Measurements from ENCODE around the gene TEAD4.

The TEAD4 gene

GRCh38 chr12:3081886-3082285, 122.7 kb downstream of the TEAD4 start:
- H3K36me3 ChIP-seq: peaks cover 0 to 10% (median 0%) of the 10 kb centered on the region in 11 experiments; a peak in 3 of 22 replicates
- H3K9ac ChIP-seq: no peak overlapping the region
- no peak overlapping the region for H3K4me3 ChIP-seq
- H3K27ac ChIP-seq: no peak overlapping the region
- peaks cover 0 to 12% (median 7%) of the 10 kb centered on the region in 11 experiments; a peak in 10 of 22 replicates for H3K9me3 ChIP-seq (replicated peaks in 1 of 11)
- no peak overlapping the region for H3K4me2 ChIP-seq
- TF ChIP-seq Cebpa-rat (IDR thresholded peaks at IDR 0.05): no peak
- H3K4me1 ChIP-seq: peaks cover 16 to 26% (median 22%) of the 10 kb centered on the region in 10 experiments
- peaks cover 0 to 11% (median 7%) of the 10 kb centered on the region in 11 experiments; a peak in 12 of 22 replicates for H3K27me3 ChIP-seq
- H4K20me1 ChIP-seq: no peaks in the 10 kb centered on the region; a peak in 1 of 22 replicates

- peak overlapping the region in 6 of 11 experiments; percentile 16 to 58 (median 46); a peak in 11 of 22 replicates for H3K27ac ChIP-seq
- no peak for TF ChIP-seq Cebpa-rat (IDR thresholded peaks at IDR 0.05)
- H3K4me3 ChIP-seq: no peak overlapping the region; a peak in 1 of 20 replicates
- no peak overlapping the region for H3K9ac ChIP-seq
- peaks cover 0 to 2% (median 0%) of the 10 kb centered on the region in 11 experiments; a peak in 6 of 22 replicates for H3K27me3 ChIP-seq
- H3K36me3 ChIP-seq: peaks cover 0 to 10% (median 0%) of the 10 kb centered on the region in 11 experiments; a peak in 3 of 22 replicates
- H3K9me3 ChIP-seq (replicated peaks in 1 of 11): peaks cover 0 to 12% (median 7%) of the 10 kb centered on the region in 11 experiments; a peak in 10 of 22 replicates
- H3K4me2 ChIP-seq: peak overlapping the region; percentile 37 to 64 (median 49)
- no peaks in the 10 kb centered on the region; a peak in 1 of 22 replicates for H4K20me1 ChIP-seq
- peaks cover 9 to 18% (median 13%) of the 10 kb centered on the region in 10 experiments for H3K4me1 ChIP-seq
Measured at GRCh38 chr12:3083241-3083920, 124.2 kb downstream of the TEAD4 start.

- no peak for TF ChIP-seq Cebpa-rat (IDR thresholded peaks at IDR 0.05)
- Histone ChIP-seq H3K9me3 (replicated peaks in 1 of 11) (peaks cover 0 to 12% (median 7%) of the 10 kb centered on the region in 11 experiments; a peak in 10 of 22 replicates), H3K27me3 (no peaks in the 10 kb centered on the region), H3K9ac (no peak overlapping the region), H3K27ac (peak overlapping the region in 6 of 11 experiments; percentile 16 to 58 (median 46); a peak in 11 of 22 replicates), H3K4me1 (peaks cover 9 to 17% (median 11%) of the 10 kb centered on the region in 10 experiments), H3K4me2 (peak overlapping the region; percentile 37 to 64 (median 49)), H3K36me3 (peaks cover 0 to 10% (median 0%) of the 10 kb centered on the region in 11 experiments; a peak in 3 of 22 replicates), H3K4me3 (no peak overlapping the region), H4K20me1 (no peaks in the 10 kb centered on the region; a peak in 1 of 22 replicates)
Measured at GRCh38 chr12:3083921-3084347, 124.7 kb downstream of the TEAD4 start.

- Histone ChIP-seq H3K4me1 (peaks cover 9 to 17% (median 11%) of the 10 kb centered on the region in 10 experiments), H3K27ac (no peak overlapping the region), H3K9ac (no peak overlapping the region), H4K20me1 (no peaks in the 10 kb centered on the region; a peak in 1 of 22 replicates), H3K9me3 (replicated peaks in 1 of 11) (peaks cover 0 to 12% (median 7%) of the 10 kb centered on the region in 11 experiments; a peak in 10 of 22 replicates), H3K4me2 (no peak overlapping the region), H3K36me3 (peaks cover 0 to 10% (median 0%) of the 10 kb centered on the region in 11 experiments; a peak in 3 of 22 replicates), H3K27me3 (no peaks in the 10 kb centered on the region), H3K4me3 (no peak overlapping the region)
- no peak for TF ChIP-seq Cebpa-rat (IDR thresholded peaks at IDR 0.05)
Measured at GRCh38 chr12:3084742-3085141, 125.5 kb downstream of the TEAD4 start.

- H3K4me1 ChIP-seq: peaks cover 9 to 22% (median 17%) of the 10 kb centered on the region in 10 experiments
- no peak overlapping the region for H3K4me3 ChIP-seq
- peaks cover 0 to 12% (median 7%) of the 10 kb centered on the region in 11 experiments; a peak in 10 of 22 replicates for H3K9me3 ChIP-seq (replicated peaks in 1 of 11)
- no peaks in the 10 kb centered on the region for H3K27me3 ChIP-seq
- peaks cover 0 to 10% (median 0%) of the 10 kb centered on the region in 11 experiments; a peak in 3 of 22 replicates for H3K36me3 ChIP-seq
- H4K20me1 ChIP-seq: no peaks in the 10 kb centered on the region; a peak in 2 of 22 replicates
- H3K4me2 ChIP-seq: no peak overlapping the region
- H3K27ac ChIP-seq: no peak overlapping the region
- H3K9ac ChIP-seq: no peak overlapping the region
- no peak for TF ChIP-seq Cebpa-rat (IDR thresholded peaks at IDR 0.05)
Measured at GRCh38 chr12:3085341-3086139, 126.3 kb downstream of the TEAD4 start.

- Histone ChIP-seq H3K4me2 (no peak overlapping the region), H3K4me3 (no peak overlapping the region), H3K4me1 (peaks cover 9 to 28% (median 23%) of the 10 kb centered on the region in 10 experiments), H3K27ac (no peak overlapping the region), H3K27me3 (no peaks in the 10 kb centered on the region), H3K36me3 (peaks cover 0 to 10% (median 0%) of the 10 kb centered on the region in 11 experiments; a peak in 3 of 22 replicates), H4K20me1 (no peaks in the 10 kb centered on the region; a peak in 2 of 22 replicates), H3K9me3 (replicated peaks in 1 of 11) (peaks cover 0 to 12% (median 7%) of the 10 kb centered on the region in 11 experiments; a peak in 10 of 22 replicates), H3K9ac (no peak overlapping the region)
- TF ChIP-seq Cebpa-rat (IDR thresholded peaks at IDR 0.05): no peak
Measured at GRCh38 chr12:3086211-3086610, 127.0 kb downstream of the TEAD4 start.

- TF ChIP-seq Cebpa-rat (IDR thresholded peaks at IDR 0.05): no peak
- Histone ChIP-seq H3K9ac (no peak overlapping the region), H3K27ac (no peak overlapping the region), H3K4me2 (no peak overlapping the region), H3K27me3 (no peaks in the 10 kb centered on the region), H3K4me3 (no peak overlapping the region), H3K9me3 (replicated peaks in 1 of 11) (peaks cover 0 to 12% (median 7%) of the 10 kb centered on the region in 11 experiments; a peak in 10 of 22 replicates), H4K20me1 (no peaks in the 10 kb centered on the region; a peak in 1 of 22 replicates), H3K4me1 (peaks cover 9 to 35% (median 29%) of the 10 kb centered on the region in 10 experiments), H3K36me3 (peaks cover 0 to 10% (median 0%) of the 10 kb centered on the region in 11 experiments; a peak in 3 of 22 replicates)
Measured at GRCh38 chr12:3086729-3087323, 127.6 kb downstream of the TEAD4 start.

Data from BLaER1 treated with 17β-estradiol and CSF1 and Interleukin-3, amounts not matched to agents 10 nM and 100 nM (cell line).